HG03442 (cell line): ENCODE measurements around the gene LRP4.
A peak's percentile ranks its signal among the peaks of the same experiment; 100 is the strongest.

ENCODE experiments used
- ATAC-seq: cut with Tn5 transposase; IDR thresholded peaks from one replicate; pipeline ENCODE4 v1.9.1; 2021; ENCODE audit warnings: mild to moderate bottlenecking, moderate library complexity; ENCODE audit not compliant: unreplicated experiment

The LRP4 gene

GRCh38 chr11:46855863-46856262 is 62.5 kb downstream of the LRP4 start:
- ATAC-seq: no peak

GRCh38 chr11:46855167-46855566 is 63.2 kb downstream of the LRP4 start:
- no peak for ATAC-seq

- ATAC-seq: no peak
These were observed 67.4 kb downstream of the LRP4 start for GRCh38 chr11:46850829-46851380.

DNA sequence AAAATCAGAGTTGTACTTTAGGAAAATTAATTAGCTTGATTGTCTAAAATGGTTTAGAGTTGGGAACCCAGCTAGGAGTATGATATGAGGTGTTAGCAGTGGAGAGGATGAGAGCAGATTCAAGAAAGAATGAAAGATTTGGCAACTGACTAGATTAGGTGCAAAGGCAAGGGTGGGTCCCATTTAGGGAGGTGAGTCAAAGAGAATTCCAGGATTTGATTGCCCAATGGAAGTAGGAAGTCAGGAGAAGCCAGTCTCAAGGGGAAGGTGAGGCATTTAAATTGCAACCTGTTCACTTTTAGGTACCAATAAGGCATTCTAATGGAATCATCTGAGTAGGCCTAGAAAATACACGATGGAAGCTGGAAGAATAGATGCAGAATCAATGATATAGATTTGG is 68.7 kb downstream of the LRP4 start:
- no peak for ATAC-seq

- ATAC-seq: peak; percentile 2
These were observed 71.9 kb downstream of the LRP4 start for GRCh38 chr11:46846510-46846830.

DNA sequence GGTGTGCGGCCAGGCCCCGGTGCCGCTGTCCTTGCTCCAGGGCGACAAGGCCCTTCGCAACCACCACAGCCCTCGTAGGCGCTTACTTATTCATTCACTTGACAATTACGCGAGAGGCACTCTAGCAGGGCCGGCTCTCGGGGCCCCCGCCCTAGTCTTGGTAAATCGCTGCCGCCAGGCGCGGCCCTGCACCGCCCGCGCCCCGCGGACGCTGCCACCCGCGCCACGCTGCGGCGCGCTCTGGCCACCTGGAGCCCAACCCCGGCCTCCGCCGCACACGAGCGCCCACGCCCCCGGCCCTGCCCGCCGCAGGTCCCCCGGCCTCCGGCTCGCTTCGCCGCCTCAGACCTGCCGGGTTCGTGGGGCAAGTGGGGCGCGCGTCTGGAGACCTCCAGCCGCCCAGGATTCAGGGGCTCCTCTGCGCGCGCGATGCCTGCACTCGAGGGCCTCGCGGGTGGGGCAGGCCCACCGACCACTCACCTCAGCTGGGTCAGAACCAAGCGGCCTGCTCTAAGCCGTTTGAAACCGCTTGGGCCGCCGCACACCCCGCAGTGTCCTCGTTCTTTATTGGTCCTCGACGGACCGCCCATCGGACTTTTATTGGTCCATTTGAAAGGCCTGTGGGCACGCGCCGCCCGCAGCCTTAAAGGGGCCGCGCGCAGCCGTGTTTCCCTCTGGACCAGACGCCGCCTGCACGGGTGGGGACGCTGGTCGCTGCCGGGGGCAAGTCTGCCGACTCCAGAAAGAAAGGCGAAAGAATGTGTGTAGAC is 72.4 kb downstream of the LRP4 start, which contains the start of gene CKAP5:
CKAP5 (minus strand) TSS at position 541 of the 770 bp plus-strand sequence. CDS start 25,049 bp downstream, outside the sequence.
- ATAC-seq: peak; percentile 89

GRCh38 chr11:46845440-46845739 is 73.0 kb downstream of the LRP4 start:
- no peak for ATAC-seq

GRCh38 chr11:46840116-46840515 is 78.2 kb downstream of the LRP4 start:
- no peak for ATAC-seq

DNA sequence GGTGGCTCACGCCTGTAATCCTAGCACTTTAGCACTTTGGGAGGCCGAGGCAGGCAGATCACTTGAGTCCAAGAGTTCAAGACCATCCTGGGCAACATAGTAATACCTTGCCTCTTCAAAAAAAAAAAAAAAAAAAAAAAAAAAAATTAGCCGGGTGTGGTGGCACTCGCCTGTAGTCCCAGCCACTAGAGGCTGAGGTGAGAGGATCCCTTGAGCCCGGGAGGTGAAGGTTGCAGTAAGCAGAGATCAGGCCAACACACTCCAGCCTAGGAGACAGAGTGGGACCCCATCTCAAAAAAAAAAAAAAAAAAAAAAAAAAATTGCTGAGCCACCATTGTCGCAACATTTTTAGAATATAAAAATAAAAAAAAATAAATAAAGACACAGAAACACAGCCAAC is 79.8 kb downstream of the LRP4 start:
- ATAC-seq: no peak

DNA sequence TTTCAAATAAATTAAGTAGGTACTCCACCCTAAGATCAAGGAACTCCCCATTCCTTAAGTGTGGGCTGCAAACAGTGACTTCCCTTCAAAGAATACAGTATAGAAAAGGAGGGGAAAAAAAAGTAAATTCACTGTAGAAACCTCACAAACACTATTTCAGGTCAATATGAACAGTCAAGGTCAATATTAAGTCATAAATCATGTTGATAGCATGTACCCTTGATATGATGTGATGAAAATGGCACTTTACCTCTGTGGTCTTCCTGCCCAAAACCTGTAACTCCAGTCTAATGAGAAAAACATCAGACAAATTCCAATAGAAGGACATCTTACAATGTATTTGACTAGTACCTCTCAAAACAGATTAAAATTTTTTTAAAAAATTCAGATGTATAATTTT is 80.5 kb downstream of the LRP4 start:
- no peak for ATAC-seq

- no peak for ATAC-seq
These were observed 81.5 kb downstream of the LRP4 start for GRCh38 chr11:46836870-46837269.

DNA sequence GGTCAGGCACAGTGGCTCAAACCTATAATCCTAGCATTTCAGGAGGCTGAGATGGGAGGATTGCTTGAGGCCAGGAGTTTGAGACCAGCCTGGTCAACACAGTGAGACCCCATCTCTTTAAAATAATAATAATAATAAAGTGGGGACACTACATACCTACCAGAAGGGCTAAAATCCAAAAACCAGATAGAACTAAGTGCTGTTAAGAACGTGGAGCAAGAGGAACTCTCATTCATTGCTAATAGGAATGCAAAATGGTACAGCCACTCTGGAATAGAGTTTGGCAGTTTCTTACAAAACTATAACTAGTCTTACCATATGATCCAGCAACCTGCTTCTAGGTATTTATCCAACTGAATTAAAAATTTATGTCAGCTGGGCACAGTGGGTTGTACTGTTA is 81.9 kb downstream of the LRP4 start:
- no peak for ATAC-seq

DNA sequence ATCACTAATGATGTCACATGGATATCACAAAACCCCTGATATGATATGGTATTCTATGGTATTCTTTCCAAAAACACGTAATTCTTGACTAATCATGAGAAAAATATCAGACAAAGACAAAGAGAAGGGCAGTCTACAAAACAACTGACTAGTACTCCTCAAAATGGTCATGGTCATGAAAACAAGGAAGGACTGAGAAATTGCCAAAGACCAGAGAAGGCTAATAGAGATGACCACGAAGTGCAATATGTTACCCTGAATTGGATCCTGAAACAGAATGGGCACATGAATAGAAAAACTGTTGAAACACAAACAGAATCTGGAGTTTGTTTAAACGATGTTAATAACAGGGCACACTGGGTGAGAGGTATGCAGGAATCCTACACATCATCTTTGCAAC is 82.5 kb downstream of the LRP4 start:
- ATAC-seq: no peak

GRCh38 chr11:46834821-46835220 is 83.5 kb downstream of the LRP4 start:
- no peak for ATAC-seq

- no peak for ATAC-seq
These were observed 85.7 kb downstream of the LRP4 start for GRCh38 chr11:46832511-46833214.

- no peak for ATAC-seq
These were observed 90.4 kb downstream of the LRP4 start for GRCh38 chr11:46827995-46828394.

DNA sequence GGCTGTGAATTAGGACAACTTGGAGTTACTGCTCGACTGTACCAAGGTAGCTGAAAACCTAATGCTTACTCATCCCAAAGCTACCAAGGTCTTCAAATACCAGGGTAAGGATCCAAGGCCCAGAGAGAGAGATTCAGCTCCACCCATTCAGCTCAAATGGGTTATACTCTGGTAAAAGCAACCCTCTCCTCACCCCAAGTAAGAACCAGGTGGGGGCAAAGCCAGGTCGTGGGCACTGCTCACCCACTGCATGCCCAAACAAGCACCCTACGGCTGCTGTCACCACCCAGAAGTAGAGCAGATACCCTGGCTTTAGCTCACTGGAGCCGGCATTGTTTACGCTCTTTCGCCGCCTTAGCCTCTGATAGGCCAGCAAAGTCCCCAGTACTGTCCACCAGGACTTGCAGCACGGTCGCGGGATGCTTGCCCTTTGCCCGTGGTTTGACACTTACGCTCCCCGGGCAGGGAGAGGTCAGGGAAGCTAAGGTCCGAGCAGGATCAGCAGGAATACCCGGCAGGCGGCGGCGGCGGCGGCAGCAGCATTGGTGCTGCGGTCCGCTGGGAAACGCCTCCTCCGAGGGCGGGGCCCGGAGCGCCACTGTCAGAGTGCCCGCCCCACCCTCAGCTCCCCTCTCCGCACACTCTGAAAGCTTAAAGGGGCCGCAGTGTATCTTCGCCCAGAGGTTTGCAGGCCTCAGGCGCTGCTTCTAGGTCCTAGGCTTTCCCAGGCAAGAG is 91.9 kb downstream of the LRP4 start:
- ATAC-seq: peak; percentile 84

DNA sequence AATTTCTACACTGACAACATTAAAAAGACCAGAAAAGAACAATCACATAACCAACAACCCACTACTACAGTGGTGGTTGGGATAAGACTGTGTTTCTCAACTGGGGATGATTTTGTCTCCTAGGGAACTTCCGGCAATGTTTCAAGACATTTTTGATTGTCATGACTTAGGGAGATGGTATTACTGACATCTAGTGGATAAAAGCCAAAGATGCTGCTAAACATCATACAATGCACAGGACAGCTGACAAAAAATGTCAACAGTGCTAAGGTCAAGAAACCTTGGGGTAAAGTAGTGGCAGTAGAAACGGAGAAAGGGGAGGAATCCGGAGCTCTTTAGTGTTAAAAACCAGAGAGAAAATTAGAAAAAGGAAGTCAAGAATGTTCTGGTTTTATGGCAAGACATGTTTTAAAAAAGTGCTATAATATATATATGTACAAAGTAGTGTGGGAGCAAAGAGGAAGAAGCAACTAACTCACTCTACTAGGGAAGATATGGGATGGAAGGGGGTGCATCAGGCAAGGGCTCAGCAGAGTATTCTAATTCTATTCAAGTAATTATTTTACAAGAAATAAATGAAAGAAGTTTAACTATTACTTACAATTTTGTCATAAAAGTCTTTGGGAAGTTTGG is 109.4 kb downstream of the LRP4 start:
- no peak for ATAC-seq
